ENCODE data around the gene AARS2. TPM values are rescaled to one million over a fixed set of nuclear protein-coding genes. Genes with fewer than 3 reads are reported as not detected.

Gene AARS2
- total RNA-seq, 3 donors from 2014 or later, result 12.5 to 21.1 (median 15.9) TPM

DNA sequence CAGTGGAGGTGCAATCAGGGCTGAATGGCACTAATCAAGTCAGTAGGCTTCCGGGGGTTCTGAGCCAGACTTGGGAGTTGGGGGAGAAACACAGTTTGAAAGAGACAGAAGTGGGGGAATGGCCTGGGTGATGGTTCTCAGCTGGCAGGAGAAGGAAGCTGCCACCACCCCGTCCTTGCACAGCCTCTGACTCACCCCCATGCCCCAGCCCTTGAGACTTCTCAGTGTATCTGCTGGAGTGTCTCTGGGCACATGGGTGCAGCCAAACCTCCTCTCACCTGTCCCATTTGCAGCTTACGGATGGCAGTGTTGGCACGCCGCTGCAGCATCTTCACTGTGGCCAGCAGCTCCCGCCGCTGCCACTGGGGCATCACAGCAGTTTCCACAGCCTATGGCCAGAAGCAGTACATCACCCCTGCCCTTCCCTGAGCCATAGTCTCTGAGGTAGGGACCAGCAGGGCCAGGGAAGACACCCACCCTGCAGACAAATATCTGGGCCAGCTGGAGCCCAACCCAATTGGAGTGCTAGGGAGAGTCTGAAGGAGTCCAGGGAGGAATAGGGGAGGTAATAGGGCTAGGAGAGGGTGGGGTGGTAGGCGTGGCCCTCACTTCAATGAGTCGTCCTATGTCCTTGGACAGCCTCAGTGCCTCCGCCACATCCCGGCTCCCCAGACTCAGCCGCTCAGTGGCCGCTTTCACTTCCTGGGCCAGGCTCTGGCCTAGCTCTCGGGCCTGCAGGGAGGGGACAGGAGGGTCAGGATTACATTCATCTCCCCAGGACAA is 11.2 kb downstream of the AARS2 start:
- no peaks in the 10 kb centered on the region for H3K9me3 ChIP-seq
- H3K4me1 ChIP-seq (ENCODE audit: low read depth), result peaks cover 10% of the 10 kb centered on the region
- H3K36me3 ChIP-seq (ENCODE audit: low read depth), result no peaks in the 10 kb centered on the region
- DNase-seq (no peak), ATAC-seq (no peak)
- no peak overlapping the region for H3K4me3 ChIP-seq
- intact Hi-C loops (cut with DNase I, micrococcal nuclease), result no loop called here
- TF ChIP-seq CTCF (IDR thresholded peaks at IDR 0.05), result no peak

GRCh38 chr6:44301106-44301505 is 12.0 kb downstream of the AARS2 start:
- Histone ChIP-seq H3K4me1 (ENCODE audit: low read depth) (peaks cover 10% of the 10 kb centered on the region), H3K36me3 (ENCODE audit: low read depth) (no peaks in the 10 kb centered on the region), H3K9me3 (no peaks in the 10 kb centered on the region), H3K4me3 (no peak overlapping the region)
- TF ChIP-seq CTCF (IDR thresholded peaks at IDR 0.05), result no peak
- intact Hi-C loops (cut with DNase I, micrococcal nuclease), result no loop called here
- no peak for ATAC-seq
- no peak for DNase-seq

- ATAC-seq (no peak), DNase-seq (no peak)
- no peaks in the 10 kb centered on the region for H3K9me3 ChIP-seq
- intact Hi-C loops (cut with DNase I, micrococcal nuclease), result no loop called here
- no peak overlapping the region for H3K4me3 ChIP-seq
- H3K36me3 ChIP-seq (ENCODE audit: low read depth), result no peaks in the 10 kb centered on the region
- TF ChIP-seq CTCF (IDR thresholded peaks at IDR 0.05), result no peak
- H3K4me1 ChIP-seq (ENCODE audit: low read depth), result peaks cover 10% of the 10 kb centered on the region
Observed at GRCh38 chr6:44300292-44300823, 12.8 kb downstream of the AARS2 start.

DNA sequence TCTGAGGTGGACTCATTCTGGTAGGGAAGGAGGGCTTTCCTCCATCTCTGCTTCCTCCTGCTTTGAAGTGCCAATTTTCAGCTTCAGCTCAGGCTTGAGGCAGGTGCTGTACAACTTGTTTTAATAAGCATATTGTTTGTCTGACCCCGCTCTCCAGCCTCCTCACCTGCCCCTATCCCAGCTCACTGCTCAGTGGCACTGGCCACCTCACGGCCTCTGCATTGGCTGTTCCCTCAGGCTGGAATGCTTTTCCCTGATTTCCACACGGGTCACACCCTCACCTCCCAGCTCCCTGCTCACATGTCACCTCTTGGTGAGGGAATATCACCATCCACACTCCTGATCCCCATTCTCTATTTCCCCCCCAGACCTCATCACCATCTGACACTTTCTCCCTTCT is 14.3 kb downstream of the AARS2 start:
- no peak for TF ChIP-seq CTCF (IDR thresholded peaks at IDR 0.05)
- intact Hi-C loops (cut with DNase I, micrococcal nuclease), result no loop called here
- Histone ChIP-seq H3K9me3 (no peaks in the 10 kb centered on the region), H3K4me1 (ENCODE audit: low read depth) (peaks cover 10% of the 10 kb centered on the region), H3K36me3 (ENCODE audit: low read depth) (no peaks in the 10 kb centered on the region), H3K4me3 (no peak overlapping the region)
- DNase-seq (no peak), ATAC-seq (no peak)

- DNase-seq (no peak), ATAC-seq (peak; percentile 44)
- Histone ChIP-seq H3K4me3 (no peak overlapping the region), H3K4me1 (ENCODE audit: low read depth) (peaks cover 10% of the 10 kb centered on the region), H3K9me3 (no peaks in the 10 kb centered on the region), H3K36me3 (ENCODE audit: low read depth) (no peaks in the 10 kb centered on the region)
- intact Hi-C loops (cut with DNase I, micrococcal nuclease), result no loop called here
- no peak for TF ChIP-seq CTCF (IDR thresholded peaks at IDR 0.05)
Observed at GRCh38 chr6:44298055-44298803, 14.9 kb downstream of the AARS2 start.

Measured in mucosa of descending colon (tissue), 3 donors.